LNCAP (cell line): ENCODE measurements around the gene VPS8.

Experiments used
- CTCF ChIP-seq: fragments of 450-650 bp; IDR thresholded peaks from 2 replicates; pipeline ENCODE4 v1.5.1; 2017; ENCODE audit warnings: mild to moderate bottlenecking

The VPS8 gene

GRCh38 chr3:184825121-184825820 is 13.3 kb downstream of the VPS8 start:
- TF ChIP-seq CTCF: no peak

DNA sequence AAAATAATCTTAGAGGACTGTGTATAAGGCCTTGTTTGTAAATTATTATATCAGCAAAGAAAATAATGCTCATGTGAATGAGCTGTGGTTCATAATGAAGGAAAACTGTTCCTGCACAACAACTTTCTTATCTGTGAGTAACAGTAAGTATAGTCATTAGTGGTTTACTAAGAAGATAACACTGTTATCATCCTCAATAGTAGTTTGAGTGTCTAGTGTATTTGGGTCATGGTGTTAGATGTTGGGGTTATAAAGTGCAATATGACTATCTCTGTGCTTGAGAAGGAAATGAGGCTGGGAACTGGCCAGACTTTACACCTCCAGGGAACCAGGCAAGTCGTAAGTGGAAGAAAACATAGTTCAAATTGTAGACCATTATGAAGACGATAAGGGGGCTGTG is 15.6 kb downstream of the VPS8 start:
- no peak for TF ChIP-seq CTCF

DNA sequence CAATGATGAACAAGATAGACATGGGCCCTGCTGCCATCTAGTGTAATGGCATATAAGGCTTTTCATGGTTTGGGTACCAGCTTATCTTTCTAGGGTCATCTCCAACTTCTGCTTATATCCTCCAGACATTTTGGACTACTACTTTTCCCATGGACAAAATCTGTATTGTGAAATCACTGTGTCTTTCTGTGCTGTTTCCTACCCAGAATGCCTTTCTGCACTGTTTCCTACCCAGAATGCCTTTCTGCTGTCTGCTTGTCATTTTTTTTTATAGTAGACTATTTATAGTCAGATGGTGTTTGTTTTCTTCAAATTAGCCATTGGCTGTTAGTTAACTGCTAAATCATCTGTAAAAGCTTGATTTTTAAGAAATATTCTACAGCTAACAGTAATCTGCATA is 20.1 kb downstream of the VPS8 start:
- TF ChIP-seq CTCF: no peak

DNA sequence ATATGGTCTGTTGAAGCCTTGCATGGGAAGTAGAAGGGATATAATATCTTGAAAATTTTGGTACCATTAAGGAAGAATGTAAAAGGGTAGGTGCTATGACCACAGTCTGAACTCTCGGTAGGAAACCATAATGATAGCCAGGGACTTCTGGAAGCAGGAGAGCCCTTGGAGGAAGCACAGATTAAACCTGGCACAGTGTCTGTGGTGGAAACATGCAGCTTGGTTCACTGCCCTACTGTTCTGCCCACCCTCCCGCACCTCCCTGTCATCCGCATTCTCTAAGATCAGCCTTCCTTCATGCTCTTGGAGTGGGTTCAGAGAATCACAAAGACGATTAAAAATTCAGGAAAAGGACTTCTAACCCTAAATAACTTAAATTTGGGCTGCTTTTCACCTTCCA is 20.9 kb downstream of the VPS8 start:
- TF ChIP-seq CTCF: no peak

- TF ChIP-seq CTCF: no peak
Observed at GRCh38 chr3:184836090-184836822, 24.3 kb downstream of the VPS8 start.

GRCh38 chr3:184842433-184842832 is 30.5 kb downstream of the VPS8 start:
- no peak for TF ChIP-seq CTCF

- TF ChIP-seq CTCF: no peak
Observed at GRCh38 chr3:184845819-184846218, 33.9 kb downstream of the VPS8 start.
